Activated CD4-positive, CD25-positive, alpha-beta regulatory T cell (primary cell): ENCODE measurements around the gene CIB4.

Experiments used
- DNase-seq, 4 experiments: peaks; one replicate each; lab custom pipeline; 2025; lab: John Stamatoyannopoulos, UW

The CIB4 gene

DNA sequence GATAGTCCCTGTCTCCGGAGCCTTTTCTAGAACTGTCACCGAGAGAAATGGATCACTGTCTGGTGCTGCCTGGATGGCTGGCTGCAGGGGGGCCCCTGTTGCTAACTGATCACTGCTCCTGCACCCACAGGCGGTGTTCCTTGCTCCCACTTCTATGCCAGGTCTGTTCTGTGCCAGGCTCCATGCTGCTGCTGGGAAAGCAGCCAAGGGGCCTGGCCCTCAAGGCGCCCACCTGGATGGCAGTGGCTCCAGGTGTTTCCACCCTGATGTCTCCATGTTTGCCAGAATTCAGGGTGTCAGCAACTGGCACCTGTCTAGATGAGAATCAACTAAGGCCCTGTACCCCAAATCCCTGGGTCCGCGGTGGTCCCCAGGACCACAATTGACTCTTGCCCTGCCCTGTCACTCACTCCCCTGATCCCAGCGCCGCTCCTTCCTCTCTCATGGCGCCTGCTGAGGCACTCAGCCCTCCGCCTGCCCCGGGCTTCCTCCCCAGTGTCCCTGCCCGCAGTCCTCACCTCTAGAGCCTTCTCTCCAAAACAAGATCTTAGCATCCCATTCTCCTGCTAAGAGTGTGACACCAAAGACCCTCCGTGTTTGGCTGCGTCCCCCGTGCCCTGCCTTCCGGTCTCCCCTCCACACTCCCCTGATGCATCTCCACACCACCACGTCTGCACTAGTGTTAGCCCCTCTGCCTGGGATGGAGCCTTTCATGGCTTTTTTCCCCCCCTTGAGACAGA lies 90.7 kb downstream of the CIB4 start:
- DNase-seq = no peak

DNA sequence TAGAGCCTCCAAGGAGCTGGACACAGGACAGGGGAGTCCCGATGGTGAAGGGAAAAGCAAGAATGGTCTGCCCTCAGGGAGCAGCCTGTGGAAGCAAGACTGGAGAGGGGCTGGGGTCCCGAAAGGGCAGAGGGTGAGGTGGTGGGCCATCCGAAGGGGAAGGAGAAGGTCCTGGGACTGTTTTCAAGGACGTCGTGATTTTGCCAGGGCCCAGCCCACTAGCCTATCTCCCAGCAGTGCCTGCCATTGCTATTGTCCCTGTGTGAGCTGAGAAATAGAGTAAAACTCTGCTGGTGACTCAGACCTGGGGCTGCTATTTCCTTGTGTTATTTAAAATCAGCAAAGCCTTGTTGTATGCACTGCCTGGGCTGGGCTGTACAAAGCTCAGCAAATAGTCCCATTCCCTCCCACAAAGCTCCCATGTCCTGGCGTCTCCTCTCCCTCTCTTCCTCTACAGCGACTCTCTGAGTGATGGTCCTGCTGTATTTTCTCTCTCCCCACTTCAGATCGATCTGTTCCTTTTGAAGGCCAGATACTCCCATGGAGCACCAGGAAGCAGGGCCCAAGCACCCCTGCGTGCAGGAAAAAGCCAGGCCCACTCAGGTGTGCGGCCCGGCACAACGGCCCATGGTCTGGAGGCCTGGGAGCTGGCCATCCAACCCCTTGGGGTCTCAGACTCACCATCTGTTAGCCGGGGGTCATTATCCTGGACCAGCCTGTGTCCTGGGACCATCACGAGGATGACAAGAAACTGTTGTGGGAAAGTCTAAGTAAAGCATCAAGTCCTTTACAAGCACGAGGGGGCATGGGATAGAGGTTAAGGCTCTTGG lies 98.3 kb downstream of the CIB4 start:
- no peak for DNase-seq

DNA sequence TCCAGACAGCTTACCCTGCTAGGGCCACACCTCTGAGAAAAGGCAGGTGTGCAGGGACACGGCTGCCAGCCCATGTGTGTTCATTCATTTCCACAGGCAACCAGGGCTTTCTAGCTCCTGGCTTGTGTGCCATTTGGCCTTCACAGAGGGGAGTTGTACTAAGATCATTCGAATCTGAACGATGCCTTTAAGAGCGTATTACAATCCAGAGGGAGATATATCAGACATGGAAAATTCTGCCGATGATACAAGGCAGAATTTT lies 99.0 kb downstream of the CIB4 start:
- no peak for DNase-seq

DNA sequence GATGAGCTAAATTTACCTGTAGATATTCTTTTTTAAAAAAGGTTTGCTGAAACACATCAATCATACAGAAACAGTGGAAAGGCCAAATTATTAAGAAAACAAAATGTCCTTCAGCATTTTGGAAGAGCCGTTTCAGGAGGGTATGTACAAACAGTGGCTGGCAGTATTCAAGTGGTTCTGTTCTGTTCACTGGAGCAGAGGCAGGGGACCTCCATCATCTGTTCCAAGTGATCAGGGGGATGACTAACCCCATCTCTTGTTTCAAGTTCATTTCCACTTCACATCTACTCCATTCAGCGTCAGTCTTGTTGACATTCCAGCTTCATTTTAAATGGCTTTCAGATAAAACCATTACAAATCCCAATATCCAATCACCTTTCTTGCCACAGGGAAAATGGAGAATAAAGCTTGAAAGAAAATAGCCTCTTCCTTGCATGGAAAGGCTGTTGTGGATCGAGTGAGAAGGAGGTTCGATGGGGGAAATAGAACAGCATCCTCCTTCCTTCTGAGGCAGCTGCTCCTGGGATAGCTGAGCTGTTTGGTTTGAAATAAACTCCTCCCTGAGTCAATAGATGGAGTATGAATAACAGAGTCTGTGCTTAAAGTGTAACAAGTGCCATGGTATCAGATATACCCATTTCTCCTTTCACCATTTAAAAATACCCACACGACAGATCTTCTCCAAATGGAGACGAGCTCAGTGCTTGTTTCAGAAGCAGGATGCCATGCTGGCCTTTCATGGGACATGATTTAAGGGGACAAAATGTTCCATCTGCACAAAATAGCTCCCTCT lies 99.6 kb downstream of the CIB4 start:
- DNase-seq = no peak

DNA sequence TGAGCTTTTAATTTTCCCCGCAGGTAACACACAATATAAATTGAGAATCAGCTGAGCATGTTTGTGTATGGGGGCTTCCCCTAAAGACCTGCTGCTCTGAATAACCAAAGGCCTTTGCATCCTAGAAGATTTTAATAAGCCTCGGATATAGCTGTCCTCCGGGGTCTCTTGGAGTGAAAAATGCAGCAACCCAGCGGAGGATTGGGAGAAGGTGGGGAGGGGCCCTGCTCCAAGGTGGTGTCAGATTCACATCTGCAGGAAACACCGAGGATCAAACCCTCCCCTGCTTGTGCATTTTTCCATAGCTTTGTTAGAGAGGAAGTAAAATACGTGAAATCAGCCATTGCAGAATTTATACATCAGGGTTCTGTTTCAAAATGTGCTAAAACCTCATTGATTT lies 100.2 kb downstream of the CIB4 start:
- no peak for DNase-seq

DNA sequence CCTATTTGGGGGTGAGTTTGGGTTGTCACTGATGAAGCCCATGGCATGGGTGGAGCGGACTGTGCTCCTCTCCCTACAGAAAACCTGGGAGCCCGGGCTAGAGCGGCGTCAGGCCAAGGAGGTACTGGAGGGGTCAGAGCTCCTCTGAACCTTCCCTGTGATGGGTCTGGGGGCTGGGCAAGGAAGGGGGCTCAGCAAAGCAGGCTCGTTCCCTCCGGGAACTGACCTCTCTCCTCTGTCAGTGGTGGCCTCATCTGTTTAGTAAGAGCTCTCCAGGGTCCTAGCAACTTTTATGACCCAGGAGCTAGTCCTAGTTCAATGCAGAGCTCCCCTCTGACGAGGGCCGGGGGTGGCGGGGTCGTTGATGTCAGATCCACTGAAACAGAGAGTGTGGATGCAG lies 100.9 kb downstream of the CIB4 start:
- no peak for DNase-seq

DNA sequence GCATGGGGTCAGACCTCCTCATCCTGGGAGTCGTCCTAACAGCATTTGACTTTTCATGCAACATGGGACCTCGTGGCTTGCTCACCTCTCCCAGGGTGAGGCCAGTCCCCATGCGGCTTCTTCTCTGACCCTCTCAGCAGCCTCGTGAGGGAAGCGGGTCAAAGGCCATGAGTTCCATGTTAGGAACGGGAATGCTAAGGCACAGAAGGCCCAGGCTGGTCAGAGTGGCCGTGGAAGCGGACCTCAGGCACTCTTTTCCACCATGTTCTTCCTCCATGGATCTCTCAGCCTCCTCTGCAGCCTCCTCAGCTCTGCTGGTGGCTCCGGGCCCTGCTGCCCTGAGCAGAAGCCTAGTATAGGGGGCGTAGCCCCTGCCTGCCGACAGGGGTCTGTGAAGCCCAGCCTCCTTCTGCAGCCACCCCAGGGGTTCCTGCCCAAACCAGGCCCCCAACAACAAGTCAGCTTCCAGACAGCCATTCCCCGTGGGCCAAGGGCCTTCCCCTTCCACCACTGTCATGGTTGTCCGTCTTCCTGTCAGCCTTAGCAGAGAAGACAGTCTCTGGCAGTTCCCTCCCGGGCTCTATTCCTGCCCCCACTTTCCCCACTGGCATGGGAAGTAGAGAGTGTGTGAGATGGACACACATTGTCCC lies 103.2 kb downstream of the CIB4 start:
- no peak for DNase-seq

DNA sequence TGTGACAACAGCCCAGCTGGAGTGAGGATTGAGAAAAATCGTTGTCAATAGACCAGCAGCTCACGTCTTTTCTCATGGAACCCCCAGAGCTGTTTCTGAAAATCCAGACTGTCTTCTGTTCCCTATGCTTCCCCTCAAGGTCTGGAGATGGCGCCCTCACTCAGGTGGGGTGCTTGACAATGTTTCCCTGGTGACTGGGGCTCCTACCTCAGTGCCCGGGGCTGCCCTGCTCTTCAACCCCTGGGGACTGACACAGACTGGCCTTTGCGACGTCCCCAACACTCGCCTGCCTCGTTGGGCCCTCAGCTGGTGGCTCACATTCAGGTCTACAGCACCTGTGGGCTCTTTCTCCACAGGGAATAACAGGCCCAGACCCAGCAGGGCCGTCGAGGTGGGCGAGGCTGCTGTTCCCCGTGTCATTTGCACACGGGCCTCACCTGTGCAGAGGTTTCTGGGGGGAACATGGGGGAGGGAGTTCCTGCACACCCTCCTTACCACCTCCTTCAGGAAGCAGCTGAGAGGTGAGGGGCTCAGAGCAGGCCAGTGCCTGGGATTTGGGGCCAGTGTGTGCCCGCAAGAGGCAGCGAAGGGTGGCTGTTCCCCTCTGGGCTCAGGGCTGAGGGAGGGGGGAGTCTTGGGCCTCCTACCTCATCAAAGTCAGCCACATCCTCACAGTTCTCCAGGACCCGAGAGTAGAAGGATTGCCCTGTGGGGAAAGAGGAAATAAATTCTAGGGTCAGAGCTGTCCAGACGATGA lies 103.9 kb downstream of the CIB4 start:
- no peak for DNase-seq

DNA sequence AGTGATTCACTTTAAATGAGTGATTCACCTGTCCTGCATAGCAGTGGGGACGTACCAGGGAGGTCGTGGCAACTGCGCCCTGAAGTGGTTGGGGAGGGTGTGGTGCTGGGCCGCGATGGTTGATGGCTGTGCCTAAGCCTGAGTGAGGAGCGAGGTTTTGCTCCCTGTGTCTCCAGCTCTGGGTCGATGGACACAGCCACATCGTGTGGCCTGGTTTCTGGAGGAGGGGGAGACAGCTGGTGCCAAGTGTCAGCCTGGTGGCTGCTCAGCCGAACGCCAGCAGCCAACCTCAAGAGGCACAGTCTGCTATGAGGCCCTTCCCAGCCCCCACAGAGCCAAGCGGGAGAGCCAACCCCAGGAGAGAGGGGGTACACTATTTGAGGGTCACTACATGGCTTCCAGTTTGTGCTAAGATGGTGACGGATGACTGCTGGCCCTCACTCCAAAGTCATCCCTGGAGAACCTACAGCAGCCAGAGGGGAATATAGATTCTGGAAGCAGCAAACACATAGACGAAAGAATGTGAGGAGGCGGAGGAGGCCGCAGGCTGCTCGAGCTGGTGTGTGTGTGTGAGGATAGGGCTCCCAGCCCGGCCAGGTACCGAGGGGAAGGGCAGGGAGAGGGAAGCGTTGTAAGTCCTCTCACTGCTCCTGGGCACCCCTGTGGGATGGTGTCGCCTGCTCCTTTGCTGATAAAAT lies 104.6 kb downstream of the CIB4 start:
- DNase-seq = no peak

DNA sequence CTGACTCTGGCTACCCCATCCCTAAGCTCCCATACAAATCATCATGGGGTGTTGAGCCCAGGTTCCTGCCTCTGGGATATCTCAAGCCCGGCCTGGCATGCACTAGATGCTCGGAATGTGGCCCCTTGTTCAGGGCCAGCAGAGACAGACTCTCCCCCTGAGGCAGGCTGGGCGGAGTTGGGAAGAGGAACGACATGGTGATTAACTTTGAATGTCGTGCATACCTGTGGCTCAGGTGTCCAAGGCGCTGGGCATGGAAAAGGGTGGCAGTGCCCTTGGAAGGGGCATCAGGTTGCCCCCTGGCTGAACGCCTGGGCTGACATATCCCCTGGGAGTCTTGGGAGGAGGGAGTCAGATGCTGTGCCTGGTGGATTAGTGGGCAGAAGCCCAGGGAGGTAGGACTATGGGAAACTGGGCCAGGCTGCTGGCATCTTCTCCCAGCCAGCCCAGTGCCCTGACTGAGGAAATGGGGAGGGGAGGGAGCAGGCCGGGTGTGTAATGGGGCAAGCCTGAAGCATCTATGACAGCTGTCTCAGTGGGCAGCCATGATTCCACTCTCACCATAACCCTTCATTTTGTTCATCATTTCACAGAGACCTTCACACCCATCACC lies 105.4 kb downstream of the CIB4 start:
- DNase-seq = no peak

DNA sequence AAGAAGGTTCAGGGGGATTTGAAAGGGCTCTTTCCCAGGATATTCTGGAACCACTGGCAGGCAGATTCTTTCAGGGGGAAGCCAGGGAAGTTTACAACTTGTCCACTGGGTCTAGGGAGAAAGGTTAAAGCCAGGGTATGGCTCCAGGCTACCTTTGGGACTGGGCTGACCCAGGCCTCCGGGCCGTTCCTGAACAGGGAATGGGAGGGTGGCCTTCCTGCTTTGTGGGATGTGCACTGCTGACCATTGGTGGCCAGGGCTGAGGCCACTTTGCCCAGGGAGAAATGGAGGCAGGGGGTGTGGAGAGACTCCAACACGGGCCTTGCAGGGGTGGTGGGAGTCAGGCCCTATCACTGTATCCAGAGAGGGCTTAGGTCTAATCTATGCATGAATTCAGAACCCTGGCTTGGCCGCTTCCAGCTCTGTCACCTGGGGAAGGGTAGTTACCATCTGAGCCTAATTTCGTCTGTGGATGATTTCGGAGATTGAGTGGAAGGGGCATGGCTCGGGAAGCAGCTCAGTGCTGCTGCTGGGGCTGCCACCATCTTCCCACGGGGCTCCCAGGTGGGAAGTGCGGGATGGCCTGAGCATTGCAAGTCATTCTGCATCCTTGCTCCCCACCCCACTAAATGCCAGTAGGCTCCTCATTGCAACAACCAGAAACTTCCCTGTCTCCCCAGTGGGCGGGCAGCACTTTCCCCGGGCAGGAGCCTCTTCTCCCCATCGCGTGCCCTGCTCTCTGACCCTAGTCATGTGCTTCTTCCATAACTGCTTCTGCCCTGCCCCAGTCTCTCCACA lies 106.1 kb downstream of the CIB4 start:
- no peak for DNase-seq

DNA sequence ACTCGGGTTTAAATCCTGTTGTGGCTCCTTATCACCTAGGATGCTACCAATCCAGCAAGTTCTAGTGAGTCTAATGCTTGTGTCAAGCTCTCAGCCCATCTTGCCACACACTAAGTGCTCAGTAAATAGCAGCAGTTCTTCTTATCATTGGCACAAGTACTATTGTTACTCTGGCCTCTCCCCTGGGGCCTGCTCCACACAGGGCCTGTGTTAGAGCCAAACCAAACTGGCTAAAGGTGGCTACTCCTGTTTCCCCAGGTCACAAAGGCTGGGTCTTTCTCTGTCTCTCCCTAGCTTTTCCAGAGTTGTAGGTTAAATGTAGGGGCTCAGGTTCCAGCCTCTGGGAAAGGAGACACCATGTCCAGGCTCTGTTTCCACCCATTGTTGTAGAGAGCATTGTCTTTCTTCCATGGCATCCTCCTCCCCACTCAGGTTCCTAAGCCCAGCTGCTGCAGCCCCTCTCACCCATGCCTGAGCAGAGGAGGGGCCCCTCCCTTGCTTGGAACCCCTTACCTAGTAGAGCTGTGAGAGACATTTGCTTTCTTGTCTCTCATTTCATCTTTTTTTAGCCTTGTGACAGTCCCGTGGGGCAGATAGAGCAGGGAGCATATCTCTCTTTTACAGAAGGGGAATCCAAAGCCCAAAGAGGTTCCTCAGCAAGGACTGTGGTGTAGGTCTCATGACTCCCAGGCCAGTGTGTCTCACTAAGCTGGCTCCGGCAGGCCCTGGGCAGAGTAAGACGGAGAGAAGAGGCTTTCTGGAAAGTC lies 106.9 kb downstream of the CIB4 start:
- DNase-seq = no peak

DNA sequence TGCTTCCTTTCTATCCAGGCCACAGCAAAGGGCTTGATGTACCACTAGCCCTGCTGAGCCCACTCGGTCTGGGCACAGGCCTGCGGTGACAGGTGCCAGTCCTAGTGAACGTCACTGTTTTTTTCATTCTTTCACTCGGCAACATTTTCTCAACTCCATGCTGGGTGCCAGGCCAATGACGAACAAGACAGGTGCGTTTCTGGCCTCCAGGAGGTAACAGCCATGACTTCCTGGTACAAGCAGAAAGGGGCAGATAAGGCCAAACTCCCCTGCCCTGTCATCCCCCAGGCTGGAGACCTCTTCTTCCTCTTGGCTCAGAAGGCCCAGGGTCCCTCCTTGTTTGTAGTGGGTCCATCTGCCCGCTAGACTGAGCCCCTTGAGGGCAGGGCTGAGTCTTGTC lies 107.5 kb downstream of the CIB4 start:
- DNase-seq = no peak

DNA sequence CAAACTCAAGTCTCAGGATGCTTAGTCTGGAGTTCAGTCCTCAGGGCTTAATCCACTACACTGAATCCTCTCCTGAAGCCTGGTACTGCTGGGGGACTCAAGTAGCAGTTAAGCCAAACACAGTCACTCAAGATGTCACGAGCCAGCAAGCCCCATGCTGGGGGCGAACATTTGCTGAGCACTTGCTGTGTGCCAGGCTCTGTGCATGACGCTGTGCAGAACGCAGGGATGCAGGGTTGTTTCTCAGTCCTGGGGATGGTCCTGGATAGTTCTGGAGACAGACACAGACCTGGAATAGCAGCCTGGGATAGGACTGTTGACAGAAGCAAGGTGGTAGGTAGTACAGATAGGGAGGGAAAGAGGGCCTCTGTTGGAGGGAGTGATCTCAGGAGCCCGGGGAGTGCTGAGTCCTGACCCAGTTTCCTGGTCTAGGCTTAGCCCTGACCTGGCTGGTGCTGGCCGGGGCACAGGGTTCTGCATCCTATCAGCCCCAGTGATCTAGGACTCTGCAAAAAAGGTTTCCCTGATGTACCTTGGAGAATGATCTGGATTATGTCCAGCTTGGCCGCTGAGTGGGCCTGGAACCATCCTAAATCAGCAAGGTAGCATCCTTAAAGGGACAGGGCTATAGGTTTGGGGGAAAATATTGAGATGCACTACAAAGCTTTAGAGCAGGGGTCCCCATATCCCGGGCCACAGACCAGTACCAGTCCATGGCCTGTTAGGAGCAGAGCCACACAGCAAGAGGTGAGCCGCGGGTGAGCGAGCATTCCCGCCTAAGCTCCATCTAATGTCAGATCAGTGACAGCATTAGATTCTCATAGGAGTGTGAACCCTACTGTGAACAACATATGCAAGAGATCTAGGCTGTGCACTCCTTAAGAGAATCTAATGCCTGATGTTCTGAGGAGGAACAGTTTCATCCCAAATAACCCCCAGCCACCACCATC lies 108.6 kb downstream of the CIB4 start:
- DNase-seq = no peak
